GM21723 (cell line): ENCODE measurements around the gene DHDH.

Experiments
- ATAC-seq: cut with Tn5 transposase; IDR thresholded peaks from one replicate; pipeline ENCODE4 v1.9.1; 2021; ENCODE audit warnings: mild to moderate bottlenecking, moderate library complexity; ENCODE audit not compliant: unreplicated experiment

DHDH gene

GRCh38 chr19:48991011-48991609, 57.6 kb downstream of the DHDH start:
- no peak for ATAC-seq

- ATAC-seq: no peak
These were observed 58.5 kb downstream of the DHDH start for GRCh38 chr19:48991873-48992580.

GRCh38 chr19:48992581-48993174, 59.2 kb downstream of the DHDH start:
- ATAC-seq: no peak

- ATAC-seq: peak; percentile 87
These were observed 59.9 kb downstream of the DHDH start, which contains the start of the genes GYS1 and RUVBL2 for GRCh38 chr19:48993175-48994034. GYS1 (minus strand) TSS chr19:48993309; CDS start chr19:48993112, 197 bp downstream. RUVBL2 (plus strand) TSS chr19:48993887; CDS start chr19:48993912, 25 bp downstream.

GRCh38 chr19:48994035-48994386, 60.5 kb downstream of the DHDH start:
- no peak for ATAC-seq
